Ishikawa (cell line): ENCODE results near the gene ABTB2.

ENCODE experiments used
- CEBPB ChIP-seq: IDR thresholded peaks from 2 replicates; pipeline ENCODE4 v1.6.1; 2012
- CREB1 ChIP-seq: IDR thresholded peaks from 2 replicates; pipeline ENCODE4 v1.6.1; 2012; ENCODE audit warnings: low read depth
- EP300 ChIP-seq: IDR thresholded peaks from 2 replicates; pipeline ENCODE4 v1.6.1; 2012; ENCODE audit warnings: borderline replicate concordance
- NFIC ChIP-seq: IDR thresholded peaks from 2 replicates; pipeline ENCODE4 v1.6.1; 2012
- RAD21 ChIP-seq: IDR thresholded peaks from 2 replicates; pipeline ENCODE4 v1.6.1; 2012; ENCODE audit warnings: low read depth
- TAF1 ChIP-seq: IDR thresholded peaks from 2 replicates; pipeline ENCODE4 v1.6.1; 2012; ENCODE audit warnings: low read depth, mild to moderate bottlenecking
- TCF12 ChIP-seq: IDR thresholded peaks from 2 replicates; pipeline ENCODE4 v1.6.1; 2012; ENCODE audit warnings: low read depth
- YY1 ChIP-seq: IDR thresholded peaks from 2 replicates; pipeline ENCODE4 v1.6.1; 2012; ENCODE audit warnings: low read depth
- ZBTB7A ChIP-seq: IDR thresholded peaks from 2 replicates; pipeline ENCODE4 v1.6.1; 2012; ENCODE audit warnings: low read depth
- TF ChIP-seq, protein P1 (sequence below): IDR thresholded peaks from 2 replicates; pipeline ENCODE4 v1.6.1; 2012
- TF ChIP-seq, protein P2 (sequence below): IDR thresholded peaks from 2 replicates; pipeline ENCODE4 v1.6.1; 2012; ENCODE audit warnings: low read depth, mild to moderate bottlenecking

DNA sequence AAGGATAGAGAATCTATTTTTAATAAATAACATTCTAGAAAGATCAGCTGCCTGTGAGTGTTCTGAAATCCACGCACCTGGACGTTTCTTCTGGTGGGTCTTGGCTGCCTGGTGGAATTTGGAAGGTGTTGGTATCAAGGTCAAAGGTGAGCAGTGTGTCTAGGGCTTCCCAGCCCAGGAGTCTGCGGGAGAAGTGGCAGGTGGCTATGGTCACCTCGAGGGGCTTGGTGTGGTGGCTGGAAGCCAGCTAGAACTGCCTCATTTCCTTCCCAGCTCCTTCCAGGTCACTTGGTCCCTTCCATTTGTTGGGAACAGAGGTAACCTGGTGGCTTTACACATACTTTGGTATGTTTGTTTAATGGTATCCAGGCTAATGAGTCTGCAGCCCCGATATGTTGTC, 210.9 kb downstream of the ABTB2 start:
- TF ChIP-seq EP300 (no peak), TAF1 (no peak), RAD21 (no peak), CREB1 (no peak), TCF12 (no peak), YY1 (no peak), NFIC (no peak), ZBTB7A (no peak), CEBPB (no peak)
- TF ChIP-seq, protein P1, sequence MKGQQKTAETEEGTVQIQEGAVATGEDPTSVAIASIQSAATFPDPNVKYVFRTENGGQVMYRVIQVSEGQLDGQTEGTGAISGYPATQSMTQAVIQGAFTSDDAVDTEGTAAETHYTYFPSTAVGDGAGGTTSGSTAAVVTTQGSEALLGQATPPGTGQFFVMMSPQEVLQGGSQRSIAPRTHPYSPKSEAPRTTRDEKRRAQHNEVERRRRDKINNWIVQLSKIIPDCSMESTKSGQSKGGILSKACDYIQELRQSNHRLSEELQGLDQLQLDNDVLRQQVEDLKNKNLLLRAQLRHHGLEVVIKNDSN = no peak
- TF ChIP-seq, protein P2, sequence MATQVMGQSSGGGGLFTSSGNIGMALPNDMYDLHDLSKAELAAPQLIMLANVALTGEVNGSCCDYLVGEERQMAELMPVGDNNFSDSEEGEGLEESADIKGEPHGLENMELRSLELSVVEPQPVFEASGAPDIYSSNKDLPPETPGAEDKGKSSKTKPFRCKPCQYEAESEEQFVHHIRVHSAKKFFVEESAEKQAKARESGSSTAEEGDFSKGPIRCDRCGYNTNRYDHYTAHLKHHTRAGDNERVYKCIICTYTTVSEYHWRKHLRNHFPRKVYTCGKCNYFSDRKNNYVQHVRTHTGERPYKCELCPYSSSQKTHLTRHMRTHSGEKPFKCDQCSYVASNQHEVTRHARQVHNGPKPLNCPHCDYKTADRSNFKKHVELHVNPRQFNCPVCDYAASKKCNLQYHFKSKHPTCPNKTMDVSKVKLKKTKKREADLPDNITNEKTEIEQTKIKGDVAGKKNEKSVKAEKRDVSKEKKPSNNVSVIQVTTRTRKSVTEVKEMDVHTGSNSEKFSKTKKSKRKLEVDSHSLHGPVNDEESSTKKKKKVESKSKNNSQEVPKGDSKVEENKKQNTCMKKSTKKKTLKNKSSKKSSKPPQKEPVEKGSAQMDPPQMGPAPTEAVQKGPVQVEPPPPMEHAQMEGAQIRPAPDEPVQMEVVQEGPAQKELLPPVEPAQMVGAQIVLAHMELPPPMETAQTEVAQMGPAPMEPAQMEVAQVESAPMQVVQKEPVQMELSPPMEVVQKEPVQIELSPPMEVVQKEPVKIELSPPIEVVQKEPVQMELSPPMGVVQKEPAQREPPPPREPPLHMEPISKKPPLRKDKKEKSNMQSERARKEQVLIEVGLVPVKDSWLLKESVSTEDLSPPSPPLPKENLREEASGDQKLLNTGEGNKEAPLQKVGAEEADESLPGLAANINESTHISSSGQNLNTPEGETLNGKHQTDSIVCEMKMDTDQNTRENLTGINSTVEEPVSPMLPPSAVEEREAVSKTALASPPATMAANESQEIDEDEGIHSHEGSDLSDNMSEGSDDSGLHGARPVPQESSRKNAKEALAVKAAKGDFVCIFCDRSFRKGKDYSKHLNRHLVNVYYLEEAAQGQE = no peak
